ENCODE data around the gene FNDC4.

Gene FNDC4

DNA sequence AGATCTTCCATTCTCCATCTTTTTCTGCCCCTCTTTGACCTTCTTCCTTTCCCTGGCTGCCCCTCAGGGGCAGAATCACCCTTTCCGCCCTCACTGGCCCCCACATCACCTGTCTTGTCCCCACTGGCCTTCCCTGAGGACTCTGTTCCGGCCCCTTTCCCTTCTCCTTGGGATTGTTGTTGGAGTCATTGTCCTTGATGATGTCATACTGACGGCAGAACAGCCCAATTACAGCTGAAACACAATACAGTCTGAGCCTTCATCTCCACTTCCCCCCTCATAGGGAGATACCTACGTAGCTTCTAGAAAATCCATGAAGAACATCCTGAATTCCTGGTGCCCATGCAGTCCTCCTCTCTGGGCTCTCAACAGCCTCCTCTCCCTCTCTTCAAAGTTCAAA, 2.4 kb downstream of the FNDC4 start:
- no peak for DNase-seq

DNA sequence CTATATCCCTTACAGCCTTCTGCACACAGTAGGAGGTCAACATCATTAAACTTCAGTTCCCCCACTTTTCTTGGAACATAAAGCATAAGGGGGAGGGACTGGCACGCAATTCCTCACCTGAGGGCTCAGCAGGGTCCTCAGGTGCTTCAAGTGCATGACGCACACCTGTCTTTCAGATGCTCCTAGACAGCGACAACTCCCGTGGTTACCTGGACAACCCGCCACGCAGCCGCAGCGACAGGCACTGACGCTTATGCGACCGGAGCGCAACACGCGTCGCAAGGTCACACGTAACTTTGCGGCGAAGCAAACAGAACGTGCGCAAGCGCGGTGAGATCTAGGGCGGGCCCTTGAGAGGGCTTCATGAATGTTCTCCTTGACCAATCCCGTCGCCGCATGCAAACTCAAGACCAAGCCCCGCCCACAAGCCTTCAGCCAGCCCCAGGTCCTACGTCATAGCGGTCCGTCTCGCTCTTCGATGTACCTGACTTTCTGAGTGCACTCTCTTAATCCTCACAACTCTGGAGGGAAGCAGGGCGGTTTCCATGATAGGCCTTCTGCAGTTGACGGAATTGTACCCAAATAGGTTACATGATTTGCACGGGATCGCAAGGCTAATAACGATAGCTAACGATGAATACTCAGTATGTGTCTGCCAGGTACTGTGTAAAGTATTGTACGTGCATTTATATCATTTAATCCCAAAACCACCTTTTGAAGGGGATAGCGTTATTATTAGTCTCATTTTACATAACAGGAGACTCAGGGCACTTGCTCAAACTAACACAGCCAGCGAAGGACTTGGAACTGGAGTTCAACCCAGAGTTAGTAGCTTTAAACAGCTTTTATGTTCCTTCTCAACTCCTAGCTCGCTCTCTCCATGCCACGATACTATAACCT, 5.3 kb downstream of the FNDC4 start, which contains the start of gene IFT172:
Gene IFT172 (minus strand): TSS at position 246 of the 900 bp plus-strand sequence. CDS start 90 bp downstream, at position 156.
- DNase-seq: peak; percentile 94

DNA sequence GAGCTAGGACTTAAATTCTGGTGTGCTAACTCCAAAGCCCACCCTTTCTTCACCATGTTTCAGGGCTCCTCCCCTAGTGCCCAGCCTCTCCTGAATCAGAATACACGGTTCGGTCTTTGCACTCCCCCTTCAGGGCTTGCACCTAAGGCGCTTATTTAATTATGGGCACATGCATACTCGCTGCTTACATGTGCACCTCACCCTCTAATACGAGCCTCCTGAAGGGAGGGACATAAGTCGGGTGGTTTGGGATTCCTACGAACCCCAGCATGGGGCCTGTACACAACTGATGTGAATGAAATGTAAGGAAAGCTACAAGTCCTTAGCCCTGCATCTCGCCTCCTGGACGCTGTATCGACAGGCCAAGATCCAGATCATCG, 5.9 kb downstream of the FNDC4 start:
- peak; percentile 49 for DNase-seq

DNA sequence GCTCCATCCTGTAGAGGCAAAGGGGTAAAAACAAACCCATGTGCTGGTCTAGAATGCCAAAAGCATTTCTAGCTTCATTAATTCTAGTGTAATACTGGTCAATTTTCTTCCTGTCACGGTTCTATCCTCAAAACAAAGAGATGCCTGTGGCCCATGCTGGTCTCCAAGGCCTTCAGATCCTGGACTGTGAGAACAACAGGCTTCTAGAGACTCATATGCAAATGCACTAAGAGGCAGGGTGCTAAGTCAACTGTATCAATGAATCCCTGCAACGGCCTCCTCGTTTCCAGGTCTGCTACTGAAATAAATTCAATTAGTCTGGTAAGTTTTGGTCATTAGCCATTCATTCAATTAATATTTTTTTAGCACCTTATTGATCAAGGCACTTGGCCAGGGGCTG, 9.5 kb downstream of the FNDC4 start:
- DNase-seq: no peak

DNA sequence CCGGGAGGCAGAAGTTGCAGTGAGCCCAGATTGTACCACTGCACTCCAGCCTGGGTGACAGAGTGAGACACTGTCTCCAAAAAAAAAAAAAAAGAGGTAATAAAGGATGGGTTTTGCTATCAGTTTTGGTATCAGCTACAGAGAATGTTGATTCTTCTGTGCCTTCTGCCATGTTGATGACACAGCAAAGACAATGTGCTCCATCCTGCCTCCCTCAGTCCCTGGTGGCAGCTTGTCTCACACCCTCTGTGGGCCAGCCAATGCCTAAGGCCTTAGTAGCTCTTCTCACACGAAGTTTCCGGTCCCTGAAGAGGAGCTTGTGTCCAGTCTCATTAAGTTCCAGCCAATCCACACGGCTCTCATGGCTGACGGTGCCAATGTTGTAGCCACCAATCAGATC, 23.0 kb downstream of the FNDC4 start:
- DNase-seq: no peak

DNA sequence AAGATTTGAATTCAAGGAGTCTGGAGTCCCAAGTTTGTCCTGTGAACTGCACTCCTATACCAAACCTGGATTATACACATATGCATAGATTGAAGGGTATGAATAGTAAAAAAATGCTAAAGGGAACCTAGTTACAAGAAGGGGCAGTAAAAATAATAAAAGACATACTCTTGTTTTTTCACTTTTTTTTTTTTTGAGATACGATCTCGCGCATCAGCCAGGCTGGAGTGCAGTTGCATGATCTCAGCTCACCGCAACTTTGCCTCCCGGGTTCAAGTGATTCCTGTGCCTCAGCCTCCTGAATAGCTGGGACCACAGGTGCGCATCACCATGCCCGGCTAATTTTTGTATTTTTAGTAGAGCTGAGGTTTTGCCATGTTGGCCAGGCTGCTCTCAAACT, 30.6 kb downstream of the FNDC4 start:
- DNase-seq: no peak

DNA sequence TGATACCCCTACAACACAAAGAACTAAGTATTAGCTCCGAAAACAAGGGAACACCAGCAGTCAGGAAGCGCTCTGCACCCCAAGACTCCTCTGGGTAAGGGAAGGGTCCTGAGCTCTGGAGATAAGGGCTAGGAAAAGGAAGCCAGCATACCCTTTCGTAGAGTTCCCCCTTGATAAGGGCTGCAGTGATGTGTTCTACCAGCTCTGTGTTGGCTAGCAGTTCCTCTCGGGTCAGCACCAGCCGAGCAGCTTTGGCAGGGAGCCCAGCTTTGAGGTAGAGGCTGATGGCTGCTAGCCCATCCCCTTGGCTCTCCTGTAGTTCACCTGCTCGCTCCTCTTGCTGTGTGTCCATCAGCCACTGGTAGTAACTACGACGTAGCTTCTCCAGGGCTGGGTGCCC, 33.9 kb downstream of the FNDC4 start:
- DNase-seq: no peak

DNA sequence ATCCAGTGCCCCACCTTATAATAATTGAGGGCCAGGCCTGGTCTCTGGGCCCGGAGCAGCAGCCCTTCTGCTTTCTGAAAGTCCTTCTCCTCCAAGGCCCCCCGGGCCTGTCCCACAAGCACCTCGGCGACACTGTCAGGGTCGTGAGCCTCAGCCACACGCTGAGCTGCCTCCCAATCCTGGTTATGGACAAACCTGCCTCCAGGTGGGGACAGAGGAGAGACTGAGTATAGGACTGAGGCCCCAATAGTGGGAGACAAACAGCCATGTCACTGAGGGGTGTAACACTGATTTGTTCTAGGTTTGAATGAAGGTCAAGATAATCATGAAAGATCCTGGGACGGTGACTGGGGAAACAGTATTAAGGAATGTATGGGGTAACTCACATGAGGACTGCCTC, 41.0 kb downstream of the FNDC4 start:
- DNase-seq: no peak

DNA sequence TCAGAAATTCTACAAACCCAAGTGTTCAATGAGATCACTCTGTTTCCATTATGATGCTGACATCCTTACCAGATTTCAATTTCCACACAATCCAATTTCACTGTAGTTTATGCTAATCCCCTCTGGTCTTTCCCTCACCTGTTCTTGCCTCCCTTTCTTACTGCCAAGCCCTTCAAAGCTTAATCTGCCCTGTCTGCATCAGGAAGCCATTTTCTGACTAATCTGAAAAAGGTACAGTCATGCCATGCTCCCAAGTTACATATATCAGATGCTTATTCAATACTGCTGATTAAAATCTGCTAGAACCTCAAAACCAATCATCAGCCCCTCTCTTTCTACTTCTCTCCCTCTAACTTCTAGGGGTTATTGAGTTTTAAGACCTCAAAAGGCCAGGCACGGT, 43.9 kb downstream of the FNDC4 start:
- DNase-seq: no peak

DNA sequence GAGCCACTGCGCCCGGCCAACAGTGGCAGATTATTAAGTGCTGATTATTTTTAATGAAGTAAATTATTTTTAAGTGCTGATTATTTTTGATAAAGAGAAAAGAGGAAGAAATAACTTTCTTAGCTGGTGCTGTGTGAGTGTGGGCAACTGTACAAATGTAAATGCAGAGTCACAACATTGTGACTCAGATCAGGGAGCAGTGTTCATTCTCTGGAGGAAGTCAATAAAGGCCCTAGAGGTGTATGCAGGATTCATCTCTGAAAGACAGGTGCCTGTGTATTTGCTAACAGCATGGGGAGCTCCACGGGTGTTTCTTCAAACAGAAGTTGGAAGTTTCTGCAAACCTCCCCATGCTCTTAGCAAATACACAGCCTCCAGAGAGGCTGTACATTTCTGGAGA, 46.6 kb downstream of the FNDC4 start:
- DNase-seq: no peak

DNA sequence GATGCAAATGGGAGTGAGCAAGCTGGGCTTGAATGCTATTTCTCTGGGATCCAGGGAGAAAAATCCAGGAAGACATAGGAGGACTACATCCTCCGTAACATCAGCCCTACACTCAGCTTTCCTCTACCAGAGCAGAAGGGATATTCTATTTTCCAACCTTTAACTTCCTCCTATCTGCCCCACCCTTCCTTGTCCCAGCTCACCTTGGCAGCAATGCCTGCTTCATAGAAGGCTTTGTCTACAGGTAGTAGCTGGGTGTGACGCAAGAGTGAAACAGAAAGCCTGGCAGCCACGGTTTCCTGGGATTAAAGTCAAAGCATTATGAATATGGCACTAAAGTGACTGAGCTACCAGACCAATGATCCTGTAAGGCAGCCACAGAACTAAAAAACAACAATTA, 48.9 kb downstream of the FNDC4 start:
- DNase-seq: no peak

DNA sequence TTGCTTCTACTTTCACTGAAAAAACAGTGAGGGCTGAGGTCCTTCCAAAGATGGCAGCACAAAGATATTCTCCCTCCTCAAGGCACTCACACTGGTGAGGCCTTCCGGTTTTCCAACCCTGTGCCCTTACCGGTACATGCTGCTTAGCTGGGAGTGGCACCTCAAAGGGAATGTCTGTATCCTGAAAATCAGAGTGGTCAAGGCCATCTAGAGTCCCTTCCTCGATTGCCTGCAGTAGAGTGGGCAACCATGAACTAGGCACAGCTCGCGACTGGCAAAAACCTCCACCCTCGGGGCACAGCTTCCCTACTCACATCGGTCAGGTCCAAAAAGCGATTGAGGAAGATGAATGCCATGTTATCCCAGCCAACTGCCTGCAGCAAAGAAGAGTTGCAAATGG, 49.4 kb downstream of the FNDC4 start:
- no peak for DNase-seq

DNA sequence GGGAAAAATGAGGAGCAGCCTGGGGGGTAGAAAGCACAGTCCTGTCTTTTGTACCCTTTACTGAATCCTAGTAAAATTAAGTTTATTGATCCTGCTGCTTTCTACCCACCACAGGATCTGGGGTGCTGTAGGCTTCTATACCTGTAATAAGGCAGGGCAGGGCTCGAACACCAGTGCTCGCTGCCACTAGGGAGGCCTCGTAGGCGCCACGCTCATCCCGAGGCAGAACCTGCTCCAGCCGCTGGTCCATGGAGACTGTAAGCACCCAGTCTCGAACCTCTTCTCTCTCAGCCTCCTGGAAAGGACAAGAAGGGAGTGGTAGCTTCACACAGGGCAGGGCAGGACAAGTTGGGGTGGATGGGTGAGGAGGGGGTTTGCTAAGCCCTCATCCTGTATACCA, 49.8 kb downstream of the FNDC4 start:
- DNase-seq: no peak

DNA sequence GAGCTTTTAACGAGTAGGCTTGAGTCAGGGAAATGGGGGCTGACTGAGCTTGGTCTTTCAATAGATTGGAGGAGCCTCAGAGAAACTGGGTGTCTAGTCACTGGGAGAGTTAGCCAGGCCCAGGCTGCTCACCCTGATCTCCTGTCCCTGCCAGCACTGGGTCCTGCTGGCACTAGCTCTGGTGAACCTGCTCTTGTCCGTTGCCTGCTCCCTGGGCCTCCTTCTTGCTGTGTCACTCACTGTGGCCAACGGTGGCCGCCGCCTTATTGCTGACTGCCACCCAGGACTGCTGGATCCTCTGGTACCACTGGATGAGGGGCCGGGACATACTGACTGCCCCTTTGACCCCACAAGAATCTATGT, 52.1 kb downstream of the FNDC4 start:
- DNase-seq: no peak

DNA sequence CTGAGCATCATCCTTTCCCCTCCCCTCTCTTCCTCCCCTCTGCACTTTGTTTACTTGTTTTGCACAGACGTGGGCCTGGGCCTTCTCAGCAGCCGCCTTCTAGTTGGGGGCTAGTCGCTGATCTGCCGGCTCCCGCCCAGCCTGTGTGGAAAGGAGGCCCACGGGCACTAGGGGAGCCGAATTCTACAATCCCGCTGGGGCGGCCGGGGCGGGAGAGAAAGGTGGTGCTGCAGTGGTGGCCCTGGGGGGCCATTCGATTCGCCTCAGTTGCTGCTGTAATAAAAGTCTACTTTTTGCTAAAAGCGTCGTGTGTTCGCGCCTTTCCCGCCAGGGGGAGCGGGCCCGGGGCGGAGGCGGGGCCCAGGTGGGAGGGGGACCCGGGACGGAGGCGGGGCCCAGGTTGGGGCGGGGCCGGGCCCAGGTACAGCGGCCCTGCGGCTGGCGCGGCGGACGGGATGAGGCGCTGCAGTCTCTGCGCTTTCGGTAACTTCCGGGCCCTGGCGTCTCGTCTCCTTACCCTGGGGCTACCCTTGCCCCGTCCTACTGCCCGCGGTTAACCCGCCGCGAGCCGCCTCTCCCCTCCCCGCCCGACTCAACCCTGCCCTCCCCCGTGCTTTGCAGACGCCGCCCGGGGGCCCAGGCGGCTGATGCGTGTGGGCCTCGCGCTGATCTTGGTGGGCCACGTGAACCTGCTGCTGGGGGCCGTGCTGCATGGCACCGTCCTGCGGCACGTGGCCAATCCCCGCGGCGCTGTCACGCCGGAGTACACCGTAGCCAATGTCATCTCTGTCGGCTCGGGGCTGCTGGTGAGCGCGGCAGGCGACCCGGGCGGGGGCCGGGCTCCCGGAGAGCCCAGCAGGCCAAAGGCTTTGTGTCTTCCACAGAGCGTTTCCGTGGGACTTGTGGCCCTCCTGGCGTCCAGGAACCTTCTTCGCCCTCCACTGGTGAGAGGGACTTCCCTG, 52.8 kb downstream of the FNDC4 start, which contains the start of gene KRTCAP3:
Gene KRTCAP3 (plus strand): TSS at position 424 of the 962 bp plus-strand sequence. CDS start 32 bp downstream, at position 456.
- peak; percentile 61 for DNase-seq
